Measurements from ENCODE around the gene USP36.

DNA sequence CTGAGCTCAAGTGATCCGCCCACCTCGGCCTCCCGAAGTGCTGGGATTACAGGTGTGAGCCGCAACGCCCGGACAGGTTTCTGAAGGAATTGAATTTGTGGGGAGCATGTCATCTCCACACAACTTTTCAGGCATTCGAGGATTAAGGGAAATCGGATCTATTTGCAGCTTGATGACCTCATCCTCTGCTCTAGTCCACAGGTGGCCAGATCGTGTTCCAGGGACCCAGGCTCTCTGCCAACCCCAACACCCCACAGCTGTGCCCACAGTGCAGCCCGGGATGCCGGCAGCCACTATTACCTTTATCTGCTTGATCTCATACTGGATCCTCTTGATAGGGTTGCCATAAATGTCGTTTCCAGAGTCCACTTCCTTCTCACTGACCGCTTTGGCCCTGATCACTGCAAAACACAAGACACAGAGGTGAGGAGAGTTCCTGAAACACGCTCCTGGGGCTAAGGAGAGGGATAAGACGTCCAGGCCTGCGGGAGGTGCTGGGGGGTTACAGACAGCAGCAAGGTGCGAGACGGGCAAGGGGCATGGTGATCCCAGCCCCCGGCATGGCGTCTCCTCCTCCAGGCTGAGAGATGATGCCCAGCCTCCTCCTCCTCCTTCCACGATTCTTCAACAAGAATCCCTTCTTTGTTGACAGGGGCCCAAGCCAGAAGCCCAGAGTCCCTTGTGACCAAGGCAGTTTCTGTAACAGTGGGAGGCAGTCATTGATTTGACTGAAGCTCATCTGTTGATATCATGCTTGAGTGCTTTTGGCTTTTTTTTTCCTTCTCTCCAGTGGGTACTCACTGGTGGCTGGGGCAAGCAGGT is 33.1 kb upstream of the USP36 start:
- TF ChIP-seq, protein P1, sequence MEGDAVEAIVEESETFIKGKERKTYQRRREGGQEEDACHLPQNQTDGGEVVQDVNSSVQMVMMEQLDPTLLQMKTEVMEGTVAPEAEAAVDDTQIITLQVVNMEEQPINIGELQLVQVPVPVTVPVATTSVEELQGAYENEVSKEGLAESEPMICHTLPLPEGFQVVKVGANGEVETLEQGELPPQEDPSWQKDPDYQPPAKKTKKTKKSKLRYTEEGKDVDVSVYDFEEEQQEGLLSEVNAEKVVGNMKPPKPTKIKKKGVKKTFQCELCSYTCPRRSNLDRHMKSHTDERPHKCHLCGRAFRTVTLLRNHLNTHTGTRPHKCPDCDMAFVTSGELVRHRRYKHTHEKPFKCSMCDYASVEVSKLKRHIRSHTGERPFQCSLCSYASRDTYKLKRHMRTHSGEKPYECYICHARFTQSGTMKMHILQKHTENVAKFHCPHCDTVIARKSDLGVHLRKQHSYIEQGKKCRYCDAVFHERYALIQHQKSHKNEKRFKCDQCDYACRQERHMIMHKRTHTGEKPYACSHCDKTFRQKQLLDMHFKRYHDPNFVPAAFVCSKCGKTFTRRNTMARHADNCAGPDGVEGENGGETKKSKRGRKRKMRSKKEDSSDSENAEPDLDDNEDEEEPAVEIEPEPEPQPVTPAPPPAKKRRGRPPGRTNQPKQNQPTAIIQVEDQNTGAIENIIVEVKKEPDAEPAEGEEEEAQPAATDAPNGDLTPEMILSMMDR (IDR thresholded peaks at IDR 0.05; ENCODE audit: low read depth, low read length, missing input control), result no peak
- no peak for TF ChIP-seq RAD21 (IDR thresholded peaks at IDR 0.05)
- TF ChIP-seq, protein P2, sequence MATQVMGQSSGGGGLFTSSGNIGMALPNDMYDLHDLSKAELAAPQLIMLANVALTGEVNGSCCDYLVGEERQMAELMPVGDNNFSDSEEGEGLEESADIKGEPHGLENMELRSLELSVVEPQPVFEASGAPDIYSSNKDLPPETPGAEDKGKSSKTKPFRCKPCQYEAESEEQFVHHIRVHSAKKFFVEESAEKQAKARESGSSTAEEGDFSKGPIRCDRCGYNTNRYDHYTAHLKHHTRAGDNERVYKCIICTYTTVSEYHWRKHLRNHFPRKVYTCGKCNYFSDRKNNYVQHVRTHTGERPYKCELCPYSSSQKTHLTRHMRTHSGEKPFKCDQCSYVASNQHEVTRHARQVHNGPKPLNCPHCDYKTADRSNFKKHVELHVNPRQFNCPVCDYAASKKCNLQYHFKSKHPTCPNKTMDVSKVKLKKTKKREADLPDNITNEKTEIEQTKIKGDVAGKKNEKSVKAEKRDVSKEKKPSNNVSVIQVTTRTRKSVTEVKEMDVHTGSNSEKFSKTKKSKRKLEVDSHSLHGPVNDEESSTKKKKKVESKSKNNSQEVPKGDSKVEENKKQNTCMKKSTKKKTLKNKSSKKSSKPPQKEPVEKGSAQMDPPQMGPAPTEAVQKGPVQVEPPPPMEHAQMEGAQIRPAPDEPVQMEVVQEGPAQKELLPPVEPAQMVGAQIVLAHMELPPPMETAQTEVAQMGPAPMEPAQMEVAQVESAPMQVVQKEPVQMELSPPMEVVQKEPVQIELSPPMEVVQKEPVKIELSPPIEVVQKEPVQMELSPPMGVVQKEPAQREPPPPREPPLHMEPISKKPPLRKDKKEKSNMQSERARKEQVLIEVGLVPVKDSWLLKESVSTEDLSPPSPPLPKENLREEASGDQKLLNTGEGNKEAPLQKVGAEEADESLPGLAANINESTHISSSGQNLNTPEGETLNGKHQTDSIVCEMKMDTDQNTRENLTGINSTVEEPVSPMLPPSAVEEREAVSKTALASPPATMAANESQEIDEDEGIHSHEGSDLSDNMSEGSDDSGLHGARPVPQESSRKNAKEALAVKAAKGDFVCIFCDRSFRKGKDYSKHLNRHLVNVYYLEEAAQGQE (IDR thresholded peaks at IDR 0.05), result no peak
- TF ChIP-seq, protein P3, sequence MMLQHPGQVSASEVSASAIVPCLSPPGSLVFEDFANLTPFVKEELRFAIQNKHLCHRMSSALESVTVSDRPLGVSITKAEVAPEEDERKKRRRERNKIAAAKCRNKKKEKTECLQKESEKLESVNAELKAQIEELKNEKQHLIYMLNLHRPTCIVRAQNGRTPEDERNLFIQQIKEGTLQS (IDR thresholded peaks at IDR 0.05), result no peak
- TF ChIP-seq SP1 (IDR thresholded peaks at IDR 0.05), result no peak
- no peak for TF ChIP-seq TAF1 (conservative IDR thresholded peaks at IDR 0.05)
- no peak for TF ChIP-seq GABPA (IDR thresholded peaks at IDR 0.05 in 1 of 2, conservative IDR thresholded peaks at IDR 0.05 in 1 of 2)
- TF ChIP-seq, protein P4, sequence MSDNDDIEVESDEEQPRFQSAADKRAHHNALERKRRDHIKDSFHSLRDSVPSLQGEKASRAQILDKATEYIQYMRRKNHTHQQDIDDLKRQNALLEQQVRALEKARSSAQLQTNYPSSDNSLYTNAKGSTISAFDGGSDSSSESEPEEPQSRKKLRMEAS (IDR thresholded peaks at IDR 0.05), result no peak
- TF ChIP-seq JUND (IDR thresholded peaks at IDR 0.05), result no peak
- no peak for TF ChIP-seq YY1 (IDR thresholded peaks at IDR 0.05)
